H1 (cell line): ENCODE data around the gene HIPK3. TPM values are rescaled to one million over a fixed set of nuclear protein-coding genes. Genes with fewer than 3 reads are reported as not detected.

ENCODE experiments used
- CTCF ChIA-PET: fragments of 300-600 bp; sonication (Branson Sonifier 250); formaldehyde crosslinking; loops from one replicate; lab custom pipeline; 2021; ENCODE audit not compliant: partially characterized antibody; lab: Charles Lee
- POLR2A ChIA-PET: fragments of 300-600 bp; sonication (Branson Sonifier 250); formaldehyde crosslinking; loops from one replicate; lab custom pipeline; 2021; ENCODE audit warnings: inconsistent platforms; ENCODE audit not compliant: partially characterized antibody; lab: Charles Lee
- DNase-seq, 2 experiments: peaks; one replicate each; pipeline versions ENCODE4 v3.0.0 to v3.0.0-alpha.2; 2010 to 2022; ENCODE audit warnings: low spot score in 2 of 2, low read depth in 1 of 2, mixed read lengths in 1 of 2
- FAIRE-seq: peaks from 2 replicates; lab custom pipeline; 2011; peaks lifted over from hg19 to GRCh38; lab: Jason Lieb, UNC
- H2AFZ ChIP-seq: 2 replicates; pipeline ENCODE4 v1.8.1; 2012; ENCODE audit warnings: low read length, inconsistent platforms
- H2AK5ac ChIP-seq: 2 replicates; pipeline ENCODE4 v1.6.1; 2013; ENCODE audit warnings: low read depth, low read length
- H2BK120ac ChIP-seq: replicated peaks from 2 replicates; pipeline ENCODE3; 2013; ENCODE audit warnings: low read depth, low read length, inconsistent platforms
- H2BK12ac ChIP-seq: 2 replicates; pipeline ENCODE4 v1.6.1; 2013; ENCODE audit warnings: low read depth, low read length
- H2BK15ac ChIP-seq: 2 replicates; pipeline ENCODE4 v1.6.1; 2013; ENCODE audit warnings: low read length
- H2BK20ac ChIP-seq: 2 replicates; pipeline ENCODE4 v1.6.1; 2013; ENCODE audit warnings: low read length
- H2BK5ac ChIP-seq: 2 replicates; pipeline ENCODE4 v1.6.1; 2013; ENCODE audit warnings: low read depth, low read length
- H3K14ac ChIP-seq: 2 replicates; pipeline ENCODE4 v1.6.1; 2013; ENCODE audit warnings: inconsistent platforms; ENCODE audit not compliant: insufficient read length
- H3K18ac ChIP-seq: 2 replicates; pipeline ENCODE4 v1.6.1; 2013; ENCODE audit warnings: low read length; ENCODE audit errors: extremely low read depth
- H3K23ac ChIP-seq: 2 replicates; pipeline ENCODE4 v1.6.1; 2013; ENCODE audit warnings: inconsistent platforms; ENCODE audit not compliant: insufficient read length
- H3K23me2 ChIP-seq: 2 replicates; pipeline ENCODE4 v1.6.1; 2013; ENCODE audit warnings: low read depth, low read length
- H3K27ac ChIP-seq: 2 replicates; pipeline ENCODE4 v1.6.1; 2011; ENCODE audit warnings: low read depth, low read length, inconsistent platforms
- H3K27me3 ChIP-seq, 4 experiments: replicated peaks in 1 of 4; 1 replicate in 1 of 4; 2 replicates in 3 of 4; pipeline versions ENCODE4 v1.6.1 to v1.8.1; 2011 to 2013; ENCODE audit warnings: low read length in 3 of 4, mild to moderate bottlenecking in 3 of 4, inconsistent platforms in 2 of 4, mixed read lengths in 2 of 4, moderate library complexity in 1 of 4; ENCODE audit not compliant: control insufficient read depth in 3 of 4, insufficient read depth in 3 of 4; ENCODE audit errors: extremely low read depth in 1 of 4
- H3K36me3 ChIP-seq, 4 experiments: 2 replicates each; pipeline versions ENCODE4 v1.6.1 to v1.8.1; 2011 to 2013; ENCODE audit warnings: mild to moderate bottlenecking in 4 of 4, low read length in 3 of 4, moderate library complexity in 2 of 4, control low read depth in 1 of 4, inconsistent platforms in 1 of 4; ENCODE audit not compliant: insufficient read depth in 4 of 4, control insufficient read depth in 2 of 4
- H3K4ac ChIP-seq: replicated peaks from 2 replicates; pipeline ENCODE3; 2013; ENCODE audit warnings: low read length, low read depth, mixed read lengths, inconsistent platforms; ENCODE audit not compliant: insufficient read length
- H3K4me1 ChIP-seq, 4 experiments: replicated peaks in 1 of 4; 1 replicate in 1 of 4; 2 replicates in 3 of 4; pipeline versions ENCODE4 v1.6.1 to v1.8.1; 2011 to 2013; ENCODE audit warnings: low read length in 3 of 4, inconsistent platforms in 2 of 4, mixed read lengths in 1 of 4; ENCODE audit not compliant: insufficient read depth in 4 of 4, control insufficient read depth in 3 of 4
- H3K4me2 ChIP-seq, 2 experiments: 2 replicates each; pipeline versions ENCODE4 v1.6.1 to v1.8.1; 2011 to 2013; ENCODE audit warnings: low read depth in 2 of 2, low read length in 2 of 2, control low read depth in 1 of 2, inconsistent platforms in 1 of 2, mild to moderate bottlenecking in 1 of 2; ENCODE audit not compliant: insufficient read depth in 1 of 2
- H3K4me3 ChIP-seq, 4 experiments: fragments of 200-600, 300-600 bp in 1 of 4; sonication (generic), shearing (Covaris generic), sonication (Bioruptor Twin) in 1 of 4; 2 replicates each; pipeline versions ENCODE4 v1.5.1 to v1.8.1; 2011 to 2016; ENCODE audit warnings: low read length in 4 of 4, low read depth in 3 of 4, control low read depth in 2 of 4, inconsistent platforms in 2 of 4, mild to moderate bottlenecking in 2 of 4, mixed read lengths in 1 of 4, moderate library complexity in 1 of 4; ENCODE audit not compliant: insufficient read depth in 2 of 4; ENCODE audit errors: extremely low read depth in 1 of 4
- H3K56ac ChIP-seq: replicated peaks from 2 replicates; pipeline ENCODE3; 2013; ENCODE audit warnings: low read depth, mild to moderate bottlenecking, mixed read lengths, low read length, inconsistent platforms; ENCODE audit not compliant: insufficient read length
- H3K79me1 ChIP-seq: 2 replicates; pipeline ENCODE4 v1.6.1; 2013; ENCODE audit warnings: low read depth, low read length, control low read depth
- H3K79me2 ChIP-seq, 2 experiments: 2 replicates each; pipeline versions ENCODE4 v1.6.1 to v1.8.1; 2012 to 2013; ENCODE audit warnings: low read length in 2 of 2, mild to moderate bottlenecking in 2 of 2, inconsistent platforms in 1 of 2; ENCODE audit not compliant: insufficient read depth in 2 of 2, control insufficient read depth in 1 of 2
- H3K9ac ChIP-seq, 4 experiments: replicated peaks in 1 of 4; 1 replicate in 1 of 4; 2 replicates in 3 of 4; pipeline versions ENCODE4 v1.6.1 to v1.8.1; 2011 to 2013; ENCODE audit warnings: low read depth in 3 of 4, low read length in 3 of 4, control low read depth in 2 of 4, mild to moderate bottlenecking in 2 of 4, moderate library complexity in 2 of 4, inconsistent platforms in 1 of 4; ENCODE audit errors: extremely low read depth in 1 of 4
- H3K9me3 ChIP-seq, 2 experiments: 2 replicates each; pipeline versions ENCODE4 v1.6.1 to v1.8.1; 2012 to 2013; ENCODE audit warnings: mild to moderate bottlenecking in 2 of 2, moderate library complexity in 2 of 2, control low read depth in 1 of 2, inconsistent platforms in 1 of 2, low read depth in 1 of 2, low read length in 1 of 2, mixed read lengths in 1 of 2; ENCODE audit not compliant: insufficient read depth in 2 of 2
- H4K20me1 ChIP-seq, 2 experiments: replicated peaks in 1 of 2; 2 replicates each; pipeline versions ENCODE3 to v1.8.1; 2011 to 2013; ENCODE audit warnings: inconsistent platforms in 2 of 2, low read length in 2 of 2, mild to moderate bottlenecking in 1 of 2; ENCODE audit not compliant: insufficient read depth in 2 of 2, control insufficient read depth in 1 of 2
- H4K5ac ChIP-seq: 2 replicates; pipeline ENCODE4 v1.6.1; 2013; ENCODE audit warnings: low read length, low read depth, mixed read lengths, inconsistent platforms; ENCODE audit not compliant: insufficient read length
- H4K8ac ChIP-seq: 2 replicates; pipeline ENCODE4 v1.8.0; 2013; ENCODE audit warnings: mild to moderate bottlenecking, moderate library complexity, low read length, inconsistent platforms; ENCODE audit not compliant: insufficient read depth; ENCODE audit errors: extremely low read depth
- H4K91ac ChIP-seq: replicated peaks from 2 replicates; pipeline ENCODE3; 2013; ENCODE audit warnings: low read length, mixed read lengths, inconsistent platforms; ENCODE audit not compliant: insufficient read length
- CBX5 ChIP-seq: fragments of 300-800, 300-1000 bp; sonication (generic); IDR thresholded peaks from 2 replicates; pipeline ENCODE4 v1.7.1; 2016; ENCODE audit warnings: antibody characterized with exemption, low read length, low read depth
- GABPA ChIP-seq: IDR thresholded peaks from 2 replicates; pipeline ENCODE4 v1.6.1; 2011; ENCODE audit warnings: mild to moderate bottlenecking, low read length, moderate library complexity, borderline replicate concordance; ENCODE audit not compliant: insufficient read depth
- HDAC2 ChIP-seq, 2 experiments: fragments of 300-600 bp in 1 of 2; sonication (generic) in 1 of 2; IDR thresholded peaks; 2 replicates each; pipeline ENCODE4 v1.6.1; 2011 to 2012; ENCODE audit warnings: low read depth in 2 of 2, low read length in 2 of 2, mild to moderate bottlenecking in 2 of 2, moderate library complexity in 2 of 2, borderline replicate concordance in 1 of 2, inconsistent platforms in 1 of 2
- HDAC6 ChIP-seq: IDR thresholded peaks from one replicate; pipeline ENCODE4 v1.7.1; 2012; ENCODE audit warnings: low read depth, mild to moderate bottlenecking, inconsistent platforms, low read length, moderate library complexity
- JUN ChIP-seq: IDR thresholded peaks from 2 replicates; pipeline ENCODE4 v1.6.1; 2011; ENCODE audit warnings: low read depth, mild to moderate bottlenecking, improper control_type of control experiment, low read length
- KDM4A ChIP-seq: IDR thresholded peaks from one replicate; pipeline ENCODE4 v1.7.1; 2012; ENCODE audit warnings: low read depth, mild to moderate bottlenecking, moderate library complexity, low read length, inconsistent platforms; ENCODE audit not compliant: severe bottlenecking
- PHF8 ChIP-seq: fragments of 200-600 bp; sonication (generic); conservative IDR thresholded peaks from 2 replicates; pipeline ENCODE4 v1.7.1; 2012; ENCODE audit warnings: low read depth, mild to moderate bottlenecking, inconsistent platforms, low read length, moderate library complexity
- RAD21 ChIP-seq, 2 experiments: IDR thresholded peaks in 1 of 2; conservative IDR thresholded peaks in 1 of 2; 2 replicates each; pipeline ENCODE4 v1.6.1; 2011; ENCODE audit warnings: low read depth in 2 of 2, low read length in 2 of 2, improper control_type of control experiment in 1 of 2, inconsistent platforms in 1 of 2, mild to moderate bottlenecking in 1 of 2, moderate library complexity in 1 of 2
- SIN3A ChIP-seq, 2 experiments: IDR thresholded peaks in 1 of 2; conservative IDR thresholded peaks in 1 of 2; 2 replicates each; pipeline ENCODE4 v1.6.1; 2011 to 2012; ENCODE audit warnings: low read length in 2 of 2, improper control_type of control experiment in 1 of 2, low read depth in 1 of 2, mild to moderate bottlenecking in 1 of 2
- SP2 ChIP-seq: IDR thresholded peaks from 2 replicates; pipeline ENCODE4 v1.6.1; 2012; ENCODE audit warnings: mild to moderate bottlenecking, low read length, inconsistent platforms
- TBP ChIP-seq: IDR thresholded peaks from 2 replicates; pipeline ENCODE4 v1.6.1; 2011; ENCODE audit warnings: low read depth, low read length, improper control_type of control experiment
- USF2 ChIP-seq: IDR thresholded peaks from 2 replicates; pipeline ENCODE4 v1.6.1; 2011; ENCODE audit warnings: low read length, improper control_type of control experiment
- WGBS, 2 experiments: shearing (Covaris generic) in 1 of 2; methylation state at CpG; one replicate each; pipeline versions ENCODE4 v1.1.6 to v1.1.7; 2013 to 2015; ENCODE audit warnings: low lambda C conversion rate in 2 of 2, mixed read lengths in 2 of 2, inconsistent platforms in 1 of 2, low coverage in 1 of 2, missing lambda C conversion rate in 1 of 2; ENCODE audit not compliant: insufficient replicate concordance in 2 of 2, insufficient coverage in 1 of 2, insufficient read length in 1 of 2; ENCODE audit errors: extremely low coverage in 1 of 2, missing lambda C conversion rate in 1 of 2; 5-methylcytosine and 5-hydroxymethylcytosine counted together
- polyA plus RNA-seq, 7 experiments: library from polyadenylated mRNA; depleted of rRNA in 3 of 7; stranded (reverse) in 5 of 7; unstranded in 2 of 7; fragments of >200 nt in 5 of 7; fragments of 200-250 nt in 2 of 7; gene quantifications; 1 replicate in 5 of 7; 2 replicates in 1 of 7; 4 replicates in 1 of 7; pipeline versions ENCODE4 v1.2.1 to v1.2.3, GENCODE V29; 2011 to 2013; ENCODE audit warnings: missing spikeins in 2 of 7, mixed read lengths in 2 of 7
- total RNA-seq: library from RNA; stranded (reverse); fragmentation: NEBNext Ultra II Directional; extraction: Animal tissue kit (Norgen Biotek cat#: 25700); gene quantifications from 2 replicates; pipeline ENCODE4 v1.2.1, GENCODE V29; 2021

The HIPK3 gene
- total and polyA plus RNA-seq, 2 of the 8 experiments (the other 6 are each of a cell fraction or from before 2014, with no cell fraction given) = 5.0 to 22.3 TPM

DNA sequence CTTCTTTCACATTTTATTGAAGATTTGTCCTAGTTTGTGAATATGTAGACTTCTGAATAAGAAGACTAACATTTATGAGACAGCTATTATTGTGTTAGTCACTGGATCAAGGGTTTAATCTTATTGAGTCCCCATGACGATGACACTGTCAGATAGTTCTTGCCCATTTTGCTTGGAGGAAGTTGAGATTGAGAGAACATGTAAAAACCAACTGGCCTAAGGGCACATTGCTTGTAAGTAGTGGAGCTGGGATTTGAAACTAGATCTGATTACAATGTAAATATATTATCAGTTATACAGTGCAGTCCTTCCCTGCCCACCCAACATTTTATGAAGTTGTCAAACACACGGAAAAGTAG, 134.7 kb downstream of the HIPK3 start:
- H3K4ac ChIP-seq = no peak overlapping the region
- H2BK15ac ChIP-seq = no peak overlapping the region
- FAIRE-seq (no peak), DNase-seq (no peak)
- H2BK12ac ChIP-seq = no peak overlapping the region
- ChIA-PET CTCF (no interaction called here), POLR2A (no interaction called here)
- no peak overlapping the region for H3K56ac ChIP-seq
- H2AFZ ChIP-seq = no peak overlapping the region
- no peak overlapping the region for H4K91ac ChIP-seq
- H3K27ac ChIP-seq = no peak overlapping the region
- H3K36me3 ChIP-seq = no peaks in the 10 kb centered on the region
- no peak overlapping the region for H3K23ac ChIP-seq
- H2BK20ac ChIP-seq = no peak overlapping the region
- no peak overlapping the region for H3K18ac ChIP-seq
- H4K20me1 ChIP-seq = no peaks in the 10 kb centered on the region
- H2BK5ac ChIP-seq = no peak overlapping the region
- H3K4me1 ChIP-seq = no peaks in the 10 kb centered on the region
- no peak overlapping the region for H2AK5ac ChIP-seq
- H3K9ac ChIP-seq = no peak overlapping the region
- H3K14ac ChIP-seq = no peak overlapping the region
- no peak overlapping the region for H3K4me3 ChIP-seq
- H3K23me2 ChIP-seq = no peaks in the 10 kb centered on the region
- no peaks in the 10 kb centered on the region for H3K9me3 ChIP-seq
- no peaks in the 10 kb centered on the region; the same call in 1 of the 2 replicates for H3K79me1 ChIP-seq
- H3K27me3 ChIP-seq = no peaks in the 10 kb centered on the region
- 92% methylated on average over 2 of the region's 2 CpGs; no CpG with 5 or more reads in 1 of the 2 experiments for WGBS, 2 experiments
- H3K79me2 ChIP-seq = no peaks in the 10 kb centered on the region
- no peak overlapping the region for H3K4me2 ChIP-seq
- no peak overlapping the region for H2BK120ac ChIP-seq
- H4K8ac ChIP-seq = no peak overlapping the region
- no peak overlapping the region for H4K5ac ChIP-seq
- TF ChIP-seq PHF8 (no peak), SP2 (no peak), GABPA (no peak), HDAC2 (IDR thresholded peaks at IDR 0.05; ENCODE audit: borderline replicate concordance in 1 of 2, low read depth in 2 of 2, low read length in 2 of 2) (no peak), KDM4A (no peak), RAD21 (IDR thresholded peaks at IDR 0.05 in 1 of 2, conservative IDR thresholded peaks at IDR 0.05 in 1 of 2; ENCODE audit: low read depth in 2 of 2, low read length in 2 of 2) (no peak), TBP (no peak), HDAC6 (no peak), JUN (no peak), USF2 (no peak), CBX5 (no peak), SIN3A (conservative IDR thresholded peaks at IDR 0.05 in 1 of 2, IDR thresholded peaks at IDR 0.05 in 1 of 2; ENCODE audit: low read depth in 1 of 2, low read length in 2 of 2) (no peak)
